ENCODE data around the gene RPUSD2. TPM values are rescaled to one million over a fixed set of nuclear protein-coding genes. Genes with fewer than 3 reads are reported as not detected.

RPUSD2 gene
- total RNA-seq, 1 experiment from 2014 or later, result 17.5 TPM

DNA sequence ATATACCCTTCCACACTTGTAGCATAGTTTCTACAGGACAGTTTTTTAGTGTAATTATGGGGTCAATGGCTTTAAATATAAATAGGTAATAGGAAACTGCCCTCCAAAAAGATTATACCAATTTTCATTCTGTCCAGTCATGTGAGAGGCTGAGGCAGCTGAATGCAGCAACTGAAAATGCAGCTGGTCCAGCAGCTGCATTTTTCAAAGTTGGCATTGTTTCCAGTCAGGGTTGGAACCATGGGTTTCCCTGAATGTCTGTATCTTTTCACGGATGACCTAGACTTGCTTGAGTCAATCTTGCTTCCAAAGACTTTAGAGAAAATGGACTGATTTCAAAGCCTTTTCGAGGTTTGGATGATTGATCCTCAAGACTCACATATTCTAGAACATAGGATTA, 15.1 kb downstream of the RPUSD2 start:
- ATAC-seq, result no peak
- Histone ChIP-seq H3K4me3 (ENCODE audit: low read depth in 2 of 2, low read length in 2 of 2) (peak overlapping the region; percentile 52 to 83), H3K36me3 (ENCODE audit: control insufficient read depth, insufficient read depth, low read length) (no peaks in the 10 kb centered on the region), H3K27me3 (ENCODE audit: control insufficient read depth, insufficient read depth, low read length) (no peaks in the 10 kb centered on the region), H3K9me3 (ENCODE audit: control insufficient read depth, insufficient read depth, low read depth, low read length) (no peaks in the 10 kb centered on the region), H3K27ac (ENCODE audit: low read length) (peak overlapping the region; percentile 55; the same call in 1 of the 2 replicates), H3K4me1 (ENCODE audit: control insufficient read depth, insufficient read depth, low read length) (0 out of 2 replicates have a peak, but pooled peaks cover 4% of the 10 kb centered on the region)
- no TSS peak for BruUV-seq (replicated peaks)
- intact Hi-C loops (cut with micrococcal nuclease; ENCODE audit: unreplicated experiment), result no loop called here
- ChIA-PET CTCF (interaction anchor here (0.7 kb wide), 1 partner anchor 330 kb away, joined by 11 read pairs; no protein-coding TSS in a partner anchor), POLR2A (interaction anchor here (0.6 kb wide), 2 partner anchors 17 to 96 kb away, joined by 3 to 4 read pairs; no protein-coding TSS in a partner anchor)
- in situ Hi-C loops (cut with HindIII; ENCODE audit: low pct_unique_long_range_greater_than_20kb, low sequenced_read_pairs), result no loop called here
- DNase-seq (ENCODE audit: low read depth, low spot score), result no peak
- TF ChIP-seq, protein P1, sequence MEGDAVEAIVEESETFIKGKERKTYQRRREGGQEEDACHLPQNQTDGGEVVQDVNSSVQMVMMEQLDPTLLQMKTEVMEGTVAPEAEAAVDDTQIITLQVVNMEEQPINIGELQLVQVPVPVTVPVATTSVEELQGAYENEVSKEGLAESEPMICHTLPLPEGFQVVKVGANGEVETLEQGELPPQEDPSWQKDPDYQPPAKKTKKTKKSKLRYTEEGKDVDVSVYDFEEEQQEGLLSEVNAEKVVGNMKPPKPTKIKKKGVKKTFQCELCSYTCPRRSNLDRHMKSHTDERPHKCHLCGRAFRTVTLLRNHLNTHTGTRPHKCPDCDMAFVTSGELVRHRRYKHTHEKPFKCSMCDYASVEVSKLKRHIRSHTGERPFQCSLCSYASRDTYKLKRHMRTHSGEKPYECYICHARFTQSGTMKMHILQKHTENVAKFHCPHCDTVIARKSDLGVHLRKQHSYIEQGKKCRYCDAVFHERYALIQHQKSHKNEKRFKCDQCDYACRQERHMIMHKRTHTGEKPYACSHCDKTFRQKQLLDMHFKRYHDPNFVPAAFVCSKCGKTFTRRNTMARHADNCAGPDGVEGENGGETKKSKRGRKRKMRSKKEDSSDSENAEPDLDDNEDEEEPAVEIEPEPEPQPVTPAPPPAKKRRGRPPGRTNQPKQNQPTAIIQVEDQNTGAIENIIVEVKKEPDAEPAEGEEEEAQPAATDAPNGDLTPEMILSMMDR (IDR thresholded peaks at IDR 0.05), result no peak
- TF ChIP-seq TCF7L2 (IDR thresholded peaks at IDR 0.05; ENCODE audit: low read depth, low read length) (no peak), SIN3A (IDR thresholded peaks at IDR 0.05; ENCODE audit: borderline replicate concordance, insufficient read depth, low read depth, low read length) (no peak), POLR2AphosphoS5 (IDR thresholded peaks at IDR 0.05; ENCODE audit: low read depth, low read length) (no peak)
- TF ChIP-seq, protein P2, sequence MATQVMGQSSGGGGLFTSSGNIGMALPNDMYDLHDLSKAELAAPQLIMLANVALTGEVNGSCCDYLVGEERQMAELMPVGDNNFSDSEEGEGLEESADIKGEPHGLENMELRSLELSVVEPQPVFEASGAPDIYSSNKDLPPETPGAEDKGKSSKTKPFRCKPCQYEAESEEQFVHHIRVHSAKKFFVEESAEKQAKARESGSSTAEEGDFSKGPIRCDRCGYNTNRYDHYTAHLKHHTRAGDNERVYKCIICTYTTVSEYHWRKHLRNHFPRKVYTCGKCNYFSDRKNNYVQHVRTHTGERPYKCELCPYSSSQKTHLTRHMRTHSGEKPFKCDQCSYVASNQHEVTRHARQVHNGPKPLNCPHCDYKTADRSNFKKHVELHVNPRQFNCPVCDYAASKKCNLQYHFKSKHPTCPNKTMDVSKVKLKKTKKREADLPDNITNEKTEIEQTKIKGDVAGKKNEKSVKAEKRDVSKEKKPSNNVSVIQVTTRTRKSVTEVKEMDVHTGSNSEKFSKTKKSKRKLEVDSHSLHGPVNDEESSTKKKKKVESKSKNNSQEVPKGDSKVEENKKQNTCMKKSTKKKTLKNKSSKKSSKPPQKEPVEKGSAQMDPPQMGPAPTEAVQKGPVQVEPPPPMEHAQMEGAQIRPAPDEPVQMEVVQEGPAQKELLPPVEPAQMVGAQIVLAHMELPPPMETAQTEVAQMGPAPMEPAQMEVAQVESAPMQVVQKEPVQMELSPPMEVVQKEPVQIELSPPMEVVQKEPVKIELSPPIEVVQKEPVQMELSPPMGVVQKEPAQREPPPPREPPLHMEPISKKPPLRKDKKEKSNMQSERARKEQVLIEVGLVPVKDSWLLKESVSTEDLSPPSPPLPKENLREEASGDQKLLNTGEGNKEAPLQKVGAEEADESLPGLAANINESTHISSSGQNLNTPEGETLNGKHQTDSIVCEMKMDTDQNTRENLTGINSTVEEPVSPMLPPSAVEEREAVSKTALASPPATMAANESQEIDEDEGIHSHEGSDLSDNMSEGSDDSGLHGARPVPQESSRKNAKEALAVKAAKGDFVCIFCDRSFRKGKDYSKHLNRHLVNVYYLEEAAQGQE (IDR thresholded peaks at IDR 0.05; ENCODE audit: insufficient read depth in 1 of 2, low read depth in 2 of 2, low read length in 1 of 2), result no peak

DNA sequence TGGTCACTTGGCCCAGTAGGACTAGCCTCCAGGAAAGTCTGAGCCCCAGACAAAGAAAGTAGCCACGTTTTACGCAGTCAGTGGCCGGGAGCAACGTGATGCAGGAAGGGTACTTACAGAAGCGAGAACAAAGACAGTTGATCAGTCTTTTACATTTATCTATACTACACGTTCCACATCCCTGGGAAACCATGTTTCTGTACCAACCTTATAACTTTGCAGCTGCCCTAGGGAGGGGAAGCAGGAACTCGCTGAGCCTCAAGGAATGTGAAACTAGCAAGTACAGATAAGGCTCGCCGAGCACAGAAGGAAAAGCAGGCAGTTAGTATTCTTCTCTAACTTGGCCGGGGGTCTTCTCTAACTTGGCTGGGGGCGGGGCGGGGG, 21.6 kb downstream of the RPUSD2 start:
- BruUV-seq (replicated peaks), result no TSS peak
- H3K9me3 ChIP-seq (ENCODE audit: control insufficient read depth, insufficient read depth, low read depth, low read length), result no peaks in the 10 kb centered on the region
- no peaks in the 10 kb centered on the region for H3K27me3 ChIP-seq (ENCODE audit: control insufficient read depth, insufficient read depth, low read length)
- ChIA-PET POLR2A (no interaction called here), CTCF (interaction anchor here (0.6 to 0.9 kb wide), 2 partner anchors 10 to 211 kb away, joined by 5 to 9 read pairs; no protein-coding TSS in a partner anchor)
- DNase-seq (ENCODE audit: low read depth, low spot score) (no peak), ATAC-seq (no peak)
- intact Hi-C loops (cut with micrococcal nuclease; ENCODE audit: unreplicated experiment), result no loop called here
- peaks cover 18% of the 10 kb centered on the region for H3K4me1 ChIP-seq (ENCODE audit: control insufficient read depth, insufficient read depth, low read length)
- H3K27ac ChIP-seq (ENCODE audit: low read length), result peak overlapping the region; percentile 56
- TF ChIP-seq, protein P2 (IDR thresholded peaks at IDR 0.05; ENCODE audit: insufficient read depth in 1 of 2, low read depth in 2 of 2, low read length in 1 of 2), result no peak
- TF ChIP-seq, protein P1 (IDR thresholded peaks at IDR 0.05), result no peak
- TF ChIP-seq POLR2AphosphoS5 (IDR thresholded peaks at IDR 0.05; ENCODE audit: low read depth, low read length) (no peak), SIN3A (IDR thresholded peaks at IDR 0.05; ENCODE audit: borderline replicate concordance, insufficient read depth, low read depth, low read length) (no peak), TCF7L2 (IDR thresholded peaks at IDR 0.05; ENCODE audit: low read depth, low read length) (no peak)
- peak overlapping the region; percentile 61 to 80 for H3K4me3 ChIP-seq (ENCODE audit: low read depth in 2 of 2, low read length in 2 of 2)
- peaks cover 3% of the 10 kb centered on the region; the same call in 1 of the 2 replicates for H3K36me3 ChIP-seq (ENCODE audit: control insufficient read depth, insufficient read depth, low read length)
- in situ Hi-C loops (cut with HindIII; ENCODE audit: low pct_unique_long_range_greater_than_20kb, low sequenced_read_pairs), result no loop called here
